HG03139 (cell line): Measurements from ENCODE around the gene ANO1.
"Not testable (repeated sequence)": the region's sequence is repeated elsewhere in the genome, so short reads cannot be mapped to it uniquely, and the experiment has no call there.

Source experiments
- ATAC-seq: cut with Tn5 transposase; IDR thresholded peaks from one replicate; pipeline ENCODE4 v1.9.1; 2021; ENCODE audit not compliant: unreplicated experiment

The ANO1 gene

GRCh38 chr11:70078095-70078780 is at the start of gene ANO1:
ANO1 (plus strand) TSS chr11:70078317; CDS start chr11:70078607, 290 bp downstream.
- no peak for ATAC-seq

- no peak for ATAC-seq
Measured at GRCh38 chr11:70029115-70029860, 48.8 kb upstream of the ANO1 start.

- ATAC-seq = no peak
Measured at GRCh38 chr11:70029861-70030380, 48.2 kb upstream of the ANO1 start.

GRCh38 chr11:70030412-70030811 is 47.7 kb upstream of the ANO1 start:
- no peak for ATAC-seq

- ATAC-seq = no peak
Measured at GRCh38 chr11:70031631-70032469, 46.3 kb upstream of the ANO1 start.

- ATAC-seq = no peak
Measured at GRCh38 chr11:70032470-70032795, 45.7 kb upstream of the ANO1 start.

- ATAC-seq = no peak
Measured at GRCh38 chr11:70032943-70033710, 45.0 kb upstream of the ANO1 start.

- ATAC-seq = no peak
Measured at GRCh38 chr11:70033711-70034070, 44.4 kb upstream of the ANO1 start.

- ATAC-seq = no peak
Measured at GRCh38 chr11:70034740-70035365, 43.3 kb upstream of the ANO1 start.

- ATAC-seq = not testable (repeated sequence)
Measured at GRCh38 chr11:70035665-70036064, 42.5 kb upstream of the ANO1 start.

- ATAC-seq = no peak
Measured at GRCh38 chr11:70036971-70037882, 40.9 kb upstream of the ANO1 start.

- no peak for ATAC-seq
Measured at GRCh38 chr11:70038034-70038834, 39.9 kb upstream of the ANO1 start.

- ATAC-seq = no peak
Measured at GRCh38 chr11:70040452-70040851, 37.7 kb upstream of the ANO1 start.

- no peak for ATAC-seq
Measured at GRCh38 chr11:70040869-70041501, 37.1 kb upstream of the ANO1 start.

- ATAC-seq = no peak
Measured at GRCh38 chr11:70043482-70043881, 34.6 kb upstream of the ANO1 start.

GRCh38 chr11:70046089-70046488 is 32.0 kb upstream of the ANO1 start:
- no peak for ATAC-seq

- ATAC-seq = no peak
Measured at GRCh38 chr11:70048279-70049024, 29.7 kb upstream of the ANO1 start.
